H1 (cell line): ENCODE data around the gene VGLL4.
"Not testable (repeated sequence)": the region's sequence is repeated elsewhere in the genome, so short reads cannot be mapped to it uniquely, and the experiment has no call there.

ENCODE experiments used
- BRCA1 ChIP-seq: IDR thresholded peaks from 2 replicates; pipeline ENCODE4 v1.6.1; 2012; ENCODE audit warnings: low read depth, low read length, improper control_type of control experiment
- CTCF ChIP-seq, 3 experiments: IDR thresholded peaks; 1 replicate in 2 of 3; 2 replicates in 1 of 3; pipeline versions ENCODE4 v1.5.1 to v1.6.1; 2011; ENCODE audit warnings: low read length in 3 of 3, mild to moderate bottlenecking in 3 of 3, inconsistent platforms in 2 of 3, low read depth in 1 of 3, moderate library complexity in 1 of 3; ENCODE audit not compliant: insufficient read depth in 1 of 3; ENCODE audit errors: control extremely low read depth in 1 of 3
- KDM1A ChIP-seq: fragments of 200-600, 300-600 bp; sonication (generic); IDR thresholded peaks from 2 replicates; pipeline ENCODE4 v1.7.1; 2016; ENCODE audit warnings: mild to moderate bottlenecking, low read length, borderline replicate concordance
- SP1 ChIP-seq: IDR thresholded peaks from 2 replicates; pipeline ENCODE4 v1.6.1; 2011; ENCODE audit warnings: low read depth, low read length
- SRF ChIP-seq: IDR thresholded peaks from 2 replicates; pipeline ENCODE4 v1.6.1; 2011; ENCODE audit warnings: mild to moderate bottlenecking, low read depth, low read length, moderate library complexity

- not testable (repeated sequence) for TF ChIP-seq CTCF (IDR thresholded peaks at IDR 0.05; ENCODE audit: control extremely low read depth in 1 of 3, insufficient read depth in 1 of 3, low read depth in 1 of 3, low read length in 3 of 3); BRCA1; SP1; SRF; KDM1A
These were observed 71.1 kb downstream of the VGLL4 start for GRCh38 chr3:11572660-11573059.
